Measurements from ENCODE around the gene DEUP1.
"Not testable (repeated sequence)": the region's sequence is repeated elsewhere in the genome, so short reads cannot be mapped to it uniquely, and the experiment has no call there.

DNA sequence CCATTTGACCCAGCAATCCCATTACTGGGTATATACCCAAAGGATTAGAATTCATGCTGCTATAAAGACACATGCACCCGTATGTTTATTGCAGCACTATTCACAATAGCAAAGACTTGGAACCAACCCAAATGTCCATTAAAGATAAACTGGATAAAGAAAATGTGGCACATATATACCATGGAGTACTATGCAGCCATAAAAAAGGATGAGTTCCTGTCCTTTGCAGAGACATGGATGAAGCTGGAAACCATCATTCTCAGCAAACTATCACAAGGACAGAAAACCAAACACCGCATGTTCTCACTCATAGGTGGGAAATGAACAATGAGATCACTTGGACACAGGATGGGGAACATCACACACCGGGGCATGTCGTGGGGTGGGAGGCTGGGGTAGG lies 133.1 kb downstream of the DEUP1 start:
- TF ChIP-seq, protein P1, sequence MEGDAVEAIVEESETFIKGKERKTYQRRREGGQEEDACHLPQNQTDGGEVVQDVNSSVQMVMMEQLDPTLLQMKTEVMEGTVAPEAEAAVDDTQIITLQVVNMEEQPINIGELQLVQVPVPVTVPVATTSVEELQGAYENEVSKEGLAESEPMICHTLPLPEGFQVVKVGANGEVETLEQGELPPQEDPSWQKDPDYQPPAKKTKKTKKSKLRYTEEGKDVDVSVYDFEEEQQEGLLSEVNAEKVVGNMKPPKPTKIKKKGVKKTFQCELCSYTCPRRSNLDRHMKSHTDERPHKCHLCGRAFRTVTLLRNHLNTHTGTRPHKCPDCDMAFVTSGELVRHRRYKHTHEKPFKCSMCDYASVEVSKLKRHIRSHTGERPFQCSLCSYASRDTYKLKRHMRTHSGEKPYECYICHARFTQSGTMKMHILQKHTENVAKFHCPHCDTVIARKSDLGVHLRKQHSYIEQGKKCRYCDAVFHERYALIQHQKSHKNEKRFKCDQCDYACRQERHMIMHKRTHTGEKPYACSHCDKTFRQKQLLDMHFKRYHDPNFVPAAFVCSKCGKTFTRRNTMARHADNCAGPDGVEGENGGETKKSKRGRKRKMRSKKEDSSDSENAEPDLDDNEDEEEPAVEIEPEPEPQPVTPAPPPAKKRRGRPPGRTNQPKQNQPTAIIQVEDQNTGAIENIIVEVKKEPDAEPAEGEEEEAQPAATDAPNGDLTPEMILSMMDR (IDR thresholded peaks at IDR 0.05), result not testable (repeated sequence)
- not testable (repeated sequence) for TF ChIP-seq ZNF121 (CRISPR knock-in tag; IDR thresholded peaks at IDR 0.05); IRF2 (CRISPR knock-in tag; IDR thresholded peaks at IDR 0.05; ENCODE audit: borderline replicate concordance, low read depth); NFYB (CRISPR knock-in tag; conservative IDR thresholded peaks at IDR 0.05; ENCODE audit: low read depth); TEAD4 (CRISPR knock-in tag; IDR thresholded peaks at IDR 0.05); ZNF416 (CRISPR knock-in tag; IDR thresholded peaks at IDR 0.05); JUN (CRISPR knock-in tag; IDR thresholded peaks at IDR 0.05); ZBTB21 (CRISPR knock-in tag; IDR thresholded peaks at IDR 0.05; ENCODE audit: borderline replicate concordance); ESRRA (CRISPR knock-in tag; IDR thresholded peaks at IDR 0.05; ENCODE audit: borderline replicate concordance)
- TF ChIP-seq, protein P2, sequence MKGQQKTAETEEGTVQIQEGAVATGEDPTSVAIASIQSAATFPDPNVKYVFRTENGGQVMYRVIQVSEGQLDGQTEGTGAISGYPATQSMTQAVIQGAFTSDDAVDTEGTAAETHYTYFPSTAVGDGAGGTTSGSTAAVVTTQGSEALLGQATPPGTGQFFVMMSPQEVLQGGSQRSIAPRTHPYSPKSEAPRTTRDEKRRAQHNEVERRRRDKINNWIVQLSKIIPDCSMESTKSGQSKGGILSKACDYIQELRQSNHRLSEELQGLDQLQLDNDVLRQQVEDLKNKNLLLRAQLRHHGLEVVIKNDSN (CRISPR knock-in tag; IDR thresholded peaks at IDR 0.05), result not testable (repeated sequence)
- TF ChIP-seq, protein P3, sequence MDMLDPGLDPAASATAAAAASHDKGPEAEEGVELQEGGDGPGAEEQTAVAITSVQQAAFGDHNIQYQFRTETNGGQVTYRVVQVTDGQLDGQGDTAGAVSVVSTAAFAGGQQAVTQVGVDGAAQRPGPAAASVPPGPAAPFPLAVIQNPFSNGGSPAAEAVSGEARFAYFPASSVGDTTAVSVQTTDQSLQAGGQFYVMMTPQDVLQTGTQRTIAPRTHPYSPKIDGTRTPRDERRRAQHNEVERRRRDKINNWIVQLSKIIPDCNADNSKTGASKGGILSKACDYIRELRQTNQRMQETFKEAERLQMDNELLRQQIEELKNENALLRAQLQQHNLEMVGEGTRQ (CRISPR knock-in tag; IDR thresholded peaks at IDR 0.05), result not testable (repeated sequence)
- TF ChIP-seq, protein P4, sequence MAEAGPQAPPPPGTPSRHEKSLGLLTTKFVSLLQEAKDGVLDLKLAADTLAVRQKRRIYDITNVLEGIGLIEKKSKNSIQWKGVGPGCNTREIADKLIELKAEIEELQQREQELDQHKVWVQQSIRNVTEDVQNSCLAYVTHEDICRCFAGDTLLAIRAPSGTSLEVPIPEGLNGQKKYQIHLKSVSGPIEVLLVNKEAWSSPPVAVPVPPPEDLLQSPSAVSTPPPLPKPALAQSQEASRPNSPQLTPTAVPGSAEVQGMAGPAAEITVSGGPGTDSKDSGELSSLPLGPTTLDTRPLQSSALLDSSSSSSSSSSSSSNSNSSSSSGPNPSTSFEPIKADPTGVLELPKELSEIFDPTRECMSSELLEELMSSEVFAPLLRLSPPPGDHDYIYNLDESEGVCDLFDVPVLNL (CRISPR knock-in tag; IDR thresholded peaks at IDR 0.05; ENCODE audit: borderline replicate concordance, low read depth), result not testable (repeated sequence)
- TF ChIP-seq, protein P5, sequence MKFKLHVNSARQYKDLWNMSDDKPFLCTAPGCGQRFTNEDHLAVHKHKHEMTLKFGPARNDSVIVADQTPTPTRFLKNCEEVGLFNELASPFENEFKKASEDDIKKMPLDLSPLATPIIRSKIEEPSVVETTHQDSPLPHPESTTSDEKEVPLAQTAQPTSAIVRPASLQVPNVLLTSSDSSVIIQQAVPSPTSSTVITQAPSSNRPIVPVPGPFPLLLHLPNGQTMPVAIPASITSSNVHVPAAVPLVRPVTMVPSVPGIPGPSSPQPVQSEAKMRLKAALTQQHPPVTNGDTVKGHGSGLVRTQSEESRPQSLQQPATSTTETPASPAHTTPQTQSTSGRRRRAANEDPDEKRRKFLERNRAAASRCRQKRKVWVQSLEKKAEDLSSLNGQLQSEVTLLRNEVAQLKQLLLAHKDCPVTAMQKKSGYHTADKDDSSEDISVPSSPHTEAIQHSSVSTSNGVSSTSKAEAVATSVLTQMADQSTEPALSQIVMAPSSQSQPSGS (CRISPR knock-in tag; IDR thresholded peaks at IDR 0.05; ENCODE audit: borderline replicate concordance, low read depth), result not testable (repeated sequence)
